Tibial nerve (tissue), 4 donors: ENCODE data around the gene MMS22L. TPM values are rescaled to one million over a fixed set of nuclear protein-coding genes. Genes with fewer than 3 reads are reported as not detected.

Source experiments
- DNase-seq, 2 donors: peaks; one replicate each; pipeline ENCODE4 v3.0.0-alpha.2; 2019; ENCODE audit warnings: low spot score in 2 of 2
- H3K27ac ChIP-seq, 4 donors: fragments of 200-600 bp; sonication (generic) in 3 of 4; one replicate each; pipeline ENCODE4 v1.5.1; 2017 to 2019; ENCODE audit warnings: mild to moderate bottlenecking in 1 of 4
- H3K27me3 ChIP-seq, 2 donors: fragments of 200-600 bp; sonication (generic) in 1 of 2; one replicate each; pipeline versions ENCODE4 v1.5.1 to v1.6.0; 2017 to 2019
- H3K36me3 ChIP-seq, 3 donors: fragments of 200-600 bp; sonication (generic); one replicate each; pipeline ENCODE4 v1.5.1; 2018 to 2019
- H3K4me1 ChIP-seq, 4 donors: fragments of 200-600 bp; sonication (generic) in 3 of 4; one replicate each; pipeline ENCODE4 v1.5.1; 2017 to 2019
- H3K4me3 ChIP-seq, 4 donors: fragments of 200-600 bp; sonication (generic) in 3 of 4; one replicate each; pipeline ENCODE4 v1.5.1; 2017 to 2019; ENCODE audit warnings: mild to moderate bottlenecking in 1 of 4, moderate library complexity in 1 of 4
- H3K9me3 ChIP-seq, 4 donors: fragments of 200-600 bp; sonication (generic) in 3 of 4; one replicate each; pipeline ENCODE4 v1.5.1; 2017 to 2019
- EP300 ChIP-seq, 2 donors: sonication (generic); formaldehyde crosslinking; IDR thresholded peaks; one replicate each; pipeline ENCODE4 v1.6.1; 2017; ENCODE audit warnings: antibody characterized with exemption in 2 of 2, mild to moderate bottlenecking in 1 of 2
- POLR2A ChIP-seq, 2 donors: fragments of 450-650 bp; IDR thresholded peaks; one replicate each; pipeline ENCODE4 v1.6.1; 2017; ENCODE audit warnings: antibody characterized with exemption in 2 of 2, mild to moderate bottlenecking in 2 of 2, moderate library complexity in 2 of 2
- WGBS, 2 donors: methylation state at CpG; one replicate each; pipeline ENCODE4 v1.1.5; 2018; 5-methylcytosine and 5-hydroxymethylcytosine counted together
- total RNA-seq, 4 donors: library from RNA; depleted of rRNA; stranded (reverse); fragments of >200 nt; gene quantifications; one replicate each; pipeline ENCODE4 v1.1.0, GENCODE V29; 2016
- TF ChIP-seq, protein P1 (sequence below), 5 experiments: fragments of 200-600 bp in 3 of 5; fragments of 450-650 bp in 2 of 5; sonication (generic) in 3 of 5; IDR thresholded peaks; one replicate each; pipeline ENCODE4 v1.5.1; 2016 to 2019; ENCODE audit warnings: antibody characterized with exemption in 5 of 5, mild to moderate bottlenecking in 3 of 5, moderate library complexity in 2 of 5

Gene MMS22L
- total RNA-seq, 4 donors from 2014 or later = 7.3 to 10.9 (median 8.4) TPM

DNA sequence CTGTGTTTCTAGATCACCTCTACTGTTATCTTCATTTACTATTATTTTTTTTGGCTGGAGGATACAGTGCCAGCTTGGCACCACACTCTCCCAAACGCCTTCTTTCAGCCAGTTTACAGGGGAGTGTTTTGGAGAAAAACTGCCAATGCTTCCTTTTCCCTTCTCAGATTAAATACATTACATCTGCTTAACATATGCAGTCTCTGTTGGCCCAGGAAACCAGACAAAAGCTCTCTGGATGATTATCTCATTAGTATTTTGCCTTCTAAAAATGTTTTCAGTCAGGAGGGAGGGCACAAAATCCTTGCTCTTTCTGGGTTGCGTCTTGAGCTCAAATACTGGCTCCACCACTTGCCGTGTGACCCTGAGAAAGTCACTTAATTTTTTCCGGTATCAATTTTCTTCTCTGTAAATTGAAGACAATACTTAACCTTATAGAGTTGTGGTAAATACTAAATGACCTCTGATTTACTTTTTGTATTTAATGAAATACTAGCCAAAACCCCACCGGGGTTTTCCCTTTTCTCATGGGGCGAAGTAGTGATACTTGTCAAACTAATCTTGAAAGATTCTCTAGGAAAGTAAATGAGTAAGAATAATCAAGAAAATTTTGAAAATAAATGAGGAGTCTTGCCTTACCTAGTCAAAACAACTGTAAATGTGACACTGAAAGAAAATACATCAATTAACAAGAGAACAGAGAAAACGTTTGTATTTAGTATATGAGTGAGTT is 146.2 kb downstream of the MMS22L start:
- Histone ChIP-seq H3K4me3 (no peak overlapping the region), H3K27ac (no peak overlapping the region), H3K4me1 (no peaks in the 10 kb centered on the region), H3K27me3 (no peaks in the 10 kb centered on the region), H3K9me3 (no peaks in the 10 kb centered on the region), H3K36me3 (no peaks in the 10 kb centered on the region)
- WGBS, 2 donors = 80 to 85% methylated on average over 7 of the region's 7 CpGs
- DNase-seq = no peak
- TF ChIP-seq EP300 (IDR thresholded peaks at IDR 0.05) = no peak
- TF ChIP-seq POLR2A (IDR thresholded peaks at IDR 0.05) = no peak
- TF ChIP-seq, protein P1, sequence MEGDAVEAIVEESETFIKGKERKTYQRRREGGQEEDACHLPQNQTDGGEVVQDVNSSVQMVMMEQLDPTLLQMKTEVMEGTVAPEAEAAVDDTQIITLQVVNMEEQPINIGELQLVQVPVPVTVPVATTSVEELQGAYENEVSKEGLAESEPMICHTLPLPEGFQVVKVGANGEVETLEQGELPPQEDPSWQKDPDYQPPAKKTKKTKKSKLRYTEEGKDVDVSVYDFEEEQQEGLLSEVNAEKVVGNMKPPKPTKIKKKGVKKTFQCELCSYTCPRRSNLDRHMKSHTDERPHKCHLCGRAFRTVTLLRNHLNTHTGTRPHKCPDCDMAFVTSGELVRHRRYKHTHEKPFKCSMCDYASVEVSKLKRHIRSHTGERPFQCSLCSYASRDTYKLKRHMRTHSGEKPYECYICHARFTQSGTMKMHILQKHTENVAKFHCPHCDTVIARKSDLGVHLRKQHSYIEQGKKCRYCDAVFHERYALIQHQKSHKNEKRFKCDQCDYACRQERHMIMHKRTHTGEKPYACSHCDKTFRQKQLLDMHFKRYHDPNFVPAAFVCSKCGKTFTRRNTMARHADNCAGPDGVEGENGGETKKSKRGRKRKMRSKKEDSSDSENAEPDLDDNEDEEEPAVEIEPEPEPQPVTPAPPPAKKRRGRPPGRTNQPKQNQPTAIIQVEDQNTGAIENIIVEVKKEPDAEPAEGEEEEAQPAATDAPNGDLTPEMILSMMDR (IDR thresholded peaks at IDR 0.05) = no peak

DNA sequence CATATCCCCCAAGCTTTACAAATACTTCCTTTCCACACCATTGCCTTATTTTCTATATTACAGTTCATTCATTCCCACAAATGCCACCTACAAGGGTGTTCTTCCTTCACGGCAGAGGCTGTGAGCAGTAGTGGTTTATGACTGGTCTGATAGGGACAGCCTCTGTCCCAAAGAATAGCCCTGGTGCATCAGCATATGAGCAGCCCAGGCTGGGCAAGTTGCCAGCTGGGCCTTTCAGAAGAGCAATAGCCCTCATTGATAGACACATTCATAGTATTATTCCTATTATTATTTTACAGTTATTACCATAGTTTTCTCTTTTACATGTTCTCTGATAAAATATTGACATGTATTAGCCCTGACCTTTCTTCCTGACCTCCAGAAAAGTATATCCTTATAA is 149.9 kb downstream of the MMS22L start:
- no peaks in the 10 kb centered on the region for H3K4me1 ChIP-seq
- 30 to 36% methylated on average over 1 of the region's 1 CpG for WGBS, 2 donors
- no peaks in the 10 kb centered on the region for H3K27me3 ChIP-seq
- TF ChIP-seq POLR2A (IDR thresholded peaks at IDR 0.05) (no peak), EP300 (IDR thresholded peaks at IDR 0.05) (no peak)
- TF ChIP-seq, protein P1 (IDR thresholded peaks at IDR 0.05) = no peak
- no peak overlapping the region for H3K4me3 ChIP-seq
- no peak for DNase-seq
- no peaks in the 10 kb centered on the region for H3K36me3 ChIP-seq
- H3K27ac ChIP-seq = no peak overlapping the region
- H3K9me3 ChIP-seq = no peaks in the 10 kb centered on the region

DNA sequence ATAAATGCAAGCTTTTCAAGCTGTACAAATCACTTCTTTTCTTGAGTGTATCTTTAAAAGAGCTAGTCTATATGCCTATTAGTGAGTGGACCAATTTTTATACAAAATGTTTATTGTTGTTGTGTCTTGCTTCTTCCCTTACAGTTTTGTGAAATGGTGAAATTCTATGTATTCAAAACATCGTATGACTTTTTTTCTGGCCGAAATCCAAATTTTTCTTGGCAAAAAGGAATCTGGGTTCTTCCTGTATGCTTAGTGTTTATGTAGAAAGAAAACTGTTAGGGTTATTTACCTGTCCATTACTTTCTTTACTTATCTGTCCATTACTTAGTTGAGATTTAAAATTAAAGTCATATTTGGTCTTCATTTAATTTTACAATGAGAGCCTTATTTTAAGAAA is 153.9 kb downstream of the MMS22L start:
- H3K27ac ChIP-seq = no peak overlapping the region
- no peaks in the 10 kb centered on the region for H3K4me1 ChIP-seq
- TF ChIP-seq EP300 (IDR thresholded peaks at IDR 0.05) = no peak
- TF ChIP-seq, protein P1 (IDR thresholded peaks at IDR 0.05) = no peak
- no peak for TF ChIP-seq POLR2A (IDR thresholded peaks at IDR 0.05)
- H3K9me3 ChIP-seq = no peaks in the 10 kb centered on the region
- DNase-seq = no peak
- 41 to 50% methylated on average over 2 of the region's 2 CpGs for whole genome bisulfite sequencing, 2 donors
- no peaks in the 10 kb centered on the region for H3K36me3 ChIP-seq
- no peak overlapping the region for H3K4me3 ChIP-seq
- H3K27me3 ChIP-seq = no peaks in the 10 kb centered on the region

DNA sequence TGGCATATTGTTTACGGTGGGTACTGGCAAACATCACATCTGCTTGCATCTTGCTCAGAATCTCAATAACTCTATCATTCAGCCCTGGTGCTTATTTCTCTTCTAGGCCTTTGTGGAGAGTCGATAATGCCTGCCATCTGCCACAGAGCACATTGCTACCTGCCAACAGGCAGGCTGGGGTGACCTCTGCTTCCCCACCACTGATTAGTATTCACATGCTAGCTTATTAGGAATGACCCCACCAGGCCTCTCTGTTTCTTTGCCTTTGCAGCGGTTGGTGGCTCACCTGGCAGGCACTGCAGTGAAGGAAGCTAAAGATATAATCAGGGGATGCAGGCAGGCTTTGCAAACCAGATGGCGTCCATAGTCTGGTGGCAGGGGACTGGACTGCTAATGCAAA is 154.5 kb downstream of the MMS22L start:
- 59 to 62% methylated on average over 4 of the region's 4 CpGs for whole genome bisulfite sequencing, 2 donors
- Histone ChIP-seq H3K4me1 (no peaks in the 10 kb centered on the region), H3K27ac (no peak overlapping the region), H3K4me3 (no peak overlapping the region), H3K9me3 (no peaks in the 10 kb centered on the region), H3K27me3 (no peaks in the 10 kb centered on the region), H3K36me3 (no peaks in the 10 kb centered on the region)
- no peak for TF ChIP-seq POLR2A (IDR thresholded peaks at IDR 0.05)
- TF ChIP-seq, protein P1 (IDR thresholded peaks at IDR 0.05) = no peak
- no peak for TF ChIP-seq EP300 (IDR thresholded peaks at IDR 0.05)
- DNase-seq = no peak

DNA sequence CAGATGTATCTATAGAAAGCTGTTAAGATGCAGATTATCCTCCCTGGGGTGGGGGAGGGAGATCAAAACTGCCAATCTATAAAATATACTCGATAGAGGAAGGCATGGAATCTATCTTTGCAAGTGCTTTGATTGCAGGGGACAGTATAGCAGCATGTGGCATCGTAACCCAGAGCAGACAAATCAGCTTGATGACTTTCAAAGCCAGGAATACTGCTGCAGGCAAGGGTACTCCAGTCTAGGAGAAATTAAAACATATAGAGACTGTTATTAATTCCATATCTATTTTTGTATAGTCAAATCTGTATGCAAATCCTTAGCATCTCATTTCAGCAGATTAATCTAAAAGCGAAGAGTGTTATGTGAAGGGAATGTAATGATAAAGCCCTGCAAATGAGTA is 159.4 kb downstream of the MMS22L start:
- Histone ChIP-seq H3K36me3 (peaks cover 0 to 3% (median 0%) of the 10 kb centered on the region in 3 donors), H3K27ac (no peak overlapping the region), H3K4me1 (no peaks in the 10 kb centered on the region), H3K9me3 (peaks cover 0 to 8% (median 0%) of the 10 kb centered on the region in 4 donors), H3K4me3 (no peak overlapping the region), H3K27me3 (no peaks in the 10 kb centered on the region)
- DNase-seq = no peak
- TF ChIP-seq EP300 (IDR thresholded peaks at IDR 0.05) = no peak
- TF ChIP-seq, protein P1 (IDR thresholded peaks at IDR 0.05) = no peak
- TF ChIP-seq POLR2A (IDR thresholded peaks at IDR 0.05) = no peak
- WGBS, 2 donors = 24 to 50% methylated on average over 3 of the region's 3 CpGs
